GM23338 (cell line): ENCODE data around the gene NLGN1. TPM values are rescaled to one million over a fixed set of nuclear protein-coding genes. Genes with fewer than 3 reads are reported as not detected.

Experiments used
- ATAC-seq: fragments of 200-7000 bp; cut with Tn5 transposase; 3 replicates; pipeline ENCODE4 v1.9.1; 2020
- DNase-seq: peaks from one replicate; pipeline ENCODE4 v3.0.0-alpha.2; 2015; ENCODE audit warnings: low spot score
- H2AFZ ChIP-seq: fragments of 200-600 bp; sonication (generic); 2 replicates; pipeline ENCODE4 v1.8.0; 2016; ENCODE audit warnings: antibody characterized with exemption, mild to moderate bottlenecking, moderate library complexity
- H3F3A ChIP-seq: fragments of 200-600 bp; sonication (generic); replicated peaks from 2 replicates; pipeline ENCODE4 v1.8.0; 2017; ENCODE audit warnings: antibody characterized with exemption, mixed run types, low read depth
- H3K27ac ChIP-seq: fragments of 200-600 bp; sonication (generic); 2 replicates; pipeline ENCODE4 v1.6.1; 2016; ENCODE audit warnings: low read depth
- H3K27me3 ChIP-seq: fragments of 200-600 bp; sonication (generic); 2 replicates; pipeline ENCODE4 v1.8.0; 2016; ENCODE audit warnings: mild to moderate bottlenecking, mixed run types, moderate library complexity; ENCODE audit not compliant: insufficient read depth
- H3K36me3 ChIP-seq: fragments of 200-600 bp; sonication (generic); 2 replicates; pipeline ENCODE4 v1.8.0; 2016; ENCODE audit warnings: mild to moderate bottlenecking; ENCODE audit not compliant: insufficient read depth
- H3K4me1 ChIP-seq: fragments of 200-600 bp; sonication (generic); 2 replicates; pipeline ENCODE4 v1.8.0; 2016; ENCODE audit warnings: mild to moderate bottlenecking, moderate library complexity; ENCODE audit not compliant: insufficient read depth
- H3K4me2 ChIP-seq: fragments of 200-600 bp; sonication (generic); 2 replicates; pipeline ENCODE4 v1.7.1; 2017; ENCODE audit warnings: mixed run types
- H3K4me3 ChIP-seq: fragments of 200-600 bp; sonication (generic); 2 replicates; pipeline ENCODE4 v1.6.1; 2016; ENCODE audit warnings: mixed run types
- H3K79me2 ChIP-seq: fragments of 200-600 bp; sonication (generic); replicated peaks from 2 replicates; pipeline ENCODE4 v1.8.0; 2017; ENCODE audit warnings: mild to moderate bottlenecking; ENCODE audit not compliant: insufficient read depth
- H3K9me2 ChIP-seq: fragments of 200-600 bp; sonication (generic); 2 replicates; pipeline ENCODE4 v1.8.0; 2017; ENCODE audit not compliant: insufficient read depth
- H4K20me1 ChIP-seq: fragments of 200-600 bp; sonication (generic); replicated peaks from 2 replicates; pipeline ENCODE4 v1.8.0; 2017; ENCODE audit warnings: mild to moderate bottlenecking; ENCODE audit not compliant: insufficient read depth
- H3K27ac Mint-ChIP-seq: 2 replicates; pipeline ENCODE4 v1.8.0; 2020; ENCODE audit warnings: inconsistent platforms, mild to moderate bottlenecking, moderate library complexity, mixed read lengths
- H3K27me3 Mint-ChIP-seq: 3 replicates; pipeline ENCODE4 v1.8.0; 2022; ENCODE audit warnings: low read depth, mild to moderate bottlenecking, moderate library complexity, mixed read lengths, inconsistent platforms; ENCODE audit not compliant: insufficient read depth, poor library complexity
- H3K36me3 Mint-ChIP-seq: 3 replicates; pipeline ENCODE4 v1.8.0; 2021; ENCODE audit warnings: low read depth, mild to moderate bottlenecking, inconsistent platforms, moderate library complexity, mixed read lengths
- H3K4me1 Mint-ChIP-seq: 3 replicates; pipeline ENCODE4 v1.8.0; 2020; ENCODE audit warnings: mild to moderate bottlenecking, inconsistent platforms, mixed read lengths
- H3K4me3 Mint-ChIP-seq: 3 replicates; pipeline ENCODE4 v1.8.0; 2021; ENCODE audit warnings: moderate library complexity, mild to moderate bottlenecking, inconsistent platforms, mixed read lengths
- H3K9me3 Mint-ChIP-seq: 3 replicates; pipeline ENCODE4 v1.8.0; 2020; ENCODE audit warnings: moderate library complexity, mild to moderate bottlenecking, inconsistent platforms, mixed read lengths
- CREB1 ChIP-seq: fragments of 250-450 bp; sonication (Bioruptor Pico); IDR thresholded peaks from 2 replicates; pipeline ENCODE4 v1.5.0; 2020; ENCODE audit warnings: low read depth, mild to moderate bottlenecking, moderate library complexity
- EZH2 ChIP-seq: fragments of 200-600 bp; sonication (generic); IDR thresholded peaks from one replicate; pipeline ENCODE4 v1.8.0; 2017; ENCODE audit warnings: antibody characterized with exemption, mild to moderate bottlenecking, low read depth; ENCODE audit not compliant: unreplicated experiment
- EZH2phosphoT487 ChIP-seq: fragments of 200-600 bp; sonication (generic); IDR thresholded peaks from one replicate; pipeline ENCODE4 v1.8.1; 2018; ENCODE audit warnings: antibody characterized with exemption; ENCODE audit not compliant: unreplicated experiment
- JUNB ChIP-seq: IDR thresholded peaks from one replicate; pipeline ENCODE4 v1.6.1; 2016; ENCODE audit warnings: antibody characterized with exemption; ENCODE audit not compliant: unreplicated experiment
- NANOG ChIP-seq: IDR thresholded peaks from 2 replicates; pipeline ENCODE4 v1.6.1; 2016; ENCODE audit warnings: antibody characterized with exemption, borderline replicate concordance
- POLR2AphosphoS5 ChIP-seq: IDR thresholded peaks from 2 replicates; pipeline ENCODE4 v1.6.1; 2016; ENCODE audit warnings: antibody characterized with exemption, low read depth
- STAT1 ChIP-seq: IDR thresholded peaks from one replicate; pipeline ENCODE4 v1.6.1; 2016; ENCODE audit warnings: antibody characterized with exemption; ENCODE audit not compliant: unreplicated experiment
- ZNF114 ChIP-seq: fragments of 250-450 bp; sonication (Bioruptor Pico); IDR thresholded peaks from 2 replicates; pipeline ENCODE4 v1.5.0; 2020; ENCODE audit warnings: mild to moderate bottlenecking, moderate library complexity
- ZNF331 ChIP-seq: fragments of 250-450 bp; sonication (Bioruptor Pico); IDR thresholded peaks from 2 replicates; pipeline ENCODE4 v1.5.0; 2020; ENCODE audit warnings: low read depth, mild to moderate bottlenecking, moderate library complexity
- polyA plus RNA-seq: library from polyadenylated mRNA; unstranded; fragments of >200 nt; fragmentation: Nextera tagmentation; extraction: Ambion mirVana; gene quantifications from 2 replicates; pipeline ENCODE4 v1.2.1, GENCODE V29; 2016
- total RNA-seq: library from RNA; depleted of rRNA; stranded (reverse); fragments of >200 nt; shearing (Covaris generic); gene quantifications from 2 replicates; pipeline ENCODE4 v1.2.3, GENCODE V29; 2014
- TF ChIP-seq, protein P1 (sequence below), 2 experiments: fragments of 200-600 bp in 1 of 2; sonication (generic) in 1 of 2; conservative IDR thresholded peaks; 2 replicates each; pipeline versions ENCODE4 v1.5.1 to v1.6.1; 2016 to 2017; ENCODE audit warnings: antibody characterized with exemption in 2 of 2, low read depth in 2 of 2, mild to moderate bottlenecking in 2 of 2, moderate library complexity in 1 of 2
- TF ChIP-seq, protein P2 (sequence below): fragments of 250-450 bp; sonication (Bioruptor Pico); IDR thresholded peaks from 2 replicates; pipeline ENCODE4 v1.5.0; 2020; ENCODE audit warnings: mild to moderate bottlenecking, moderate library complexity
- TF ChIP-seq, protein P3 (sequence below): IDR thresholded peaks from one replicate; pipeline ENCODE4 v1.6.1; 2018; ENCODE audit warnings: antibody characterized with exemption; ENCODE audit not compliant: unreplicated experiment
- TF ChIP-seq, protein P4 (sequence below): IDR thresholded peaks from 2 replicates; pipeline ENCODE4 v1.6.1; 2016; ENCODE audit warnings: antibody characterized with exemption

Gene NLGN1
- total and polyA plus RNA-seq, 2 experiments from 2014 or later: 6.5 to 18.6 TPM

DNA sequence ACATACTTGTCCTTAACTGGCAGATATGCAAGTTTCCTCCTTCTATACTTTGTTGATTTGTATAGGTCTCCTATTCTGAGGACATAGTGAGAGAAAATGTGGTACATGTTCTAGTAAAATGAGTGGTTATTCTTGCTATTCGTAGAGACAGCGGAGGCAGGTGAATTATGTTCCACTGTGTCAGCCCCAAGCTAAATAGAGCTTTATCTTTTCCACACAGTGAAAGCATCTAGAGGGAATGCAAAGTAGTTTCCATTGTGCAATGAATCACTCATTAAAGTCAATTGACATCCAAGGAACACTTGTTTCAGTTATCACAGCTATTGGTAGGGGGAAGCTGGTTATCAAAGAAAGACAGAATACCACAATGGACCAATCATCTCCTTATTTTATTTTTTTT lies 262.4 kb downstream of the NLGN1 start:
- Histone ChIP-seq H3K36me3 (no peaks in the 10 kb centered on the region), H2AFZ (no peak overlapping the region), H3F3A (no peaks in the 10 kb centered on the region), H3K27me3 (no peaks in the 10 kb centered on the region), H3K9me2 (no peaks in the 10 kb centered on the region), H4K20me1 (no peaks in the 10 kb centered on the region), H3K27ac (no peak overlapping the region), H3K4me1 (peaks cover 5% of the 10 kb centered on the region), H3K4me3 (no peak overlapping the region), H3K4me2 (no peak overlapping the region), H3K79me2 (no peaks in the 10 kb centered on the region)
- no peaks in the 10 kb centered on the region for H3K27me3 Mint-ChIP-seq
- TF ChIP-seq NANOG: no peak
- TF ChIP-seq JUNB: no peak
- no peak for TF ChIP-seq EZH2
- TF ChIP-seq, protein P1, sequence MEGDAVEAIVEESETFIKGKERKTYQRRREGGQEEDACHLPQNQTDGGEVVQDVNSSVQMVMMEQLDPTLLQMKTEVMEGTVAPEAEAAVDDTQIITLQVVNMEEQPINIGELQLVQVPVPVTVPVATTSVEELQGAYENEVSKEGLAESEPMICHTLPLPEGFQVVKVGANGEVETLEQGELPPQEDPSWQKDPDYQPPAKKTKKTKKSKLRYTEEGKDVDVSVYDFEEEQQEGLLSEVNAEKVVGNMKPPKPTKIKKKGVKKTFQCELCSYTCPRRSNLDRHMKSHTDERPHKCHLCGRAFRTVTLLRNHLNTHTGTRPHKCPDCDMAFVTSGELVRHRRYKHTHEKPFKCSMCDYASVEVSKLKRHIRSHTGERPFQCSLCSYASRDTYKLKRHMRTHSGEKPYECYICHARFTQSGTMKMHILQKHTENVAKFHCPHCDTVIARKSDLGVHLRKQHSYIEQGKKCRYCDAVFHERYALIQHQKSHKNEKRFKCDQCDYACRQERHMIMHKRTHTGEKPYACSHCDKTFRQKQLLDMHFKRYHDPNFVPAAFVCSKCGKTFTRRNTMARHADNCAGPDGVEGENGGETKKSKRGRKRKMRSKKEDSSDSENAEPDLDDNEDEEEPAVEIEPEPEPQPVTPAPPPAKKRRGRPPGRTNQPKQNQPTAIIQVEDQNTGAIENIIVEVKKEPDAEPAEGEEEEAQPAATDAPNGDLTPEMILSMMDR (conservative IDR thresholded peaks at IDR 0.05; ENCODE audit: low read depth in 2 of 2): no peak
- TF ChIP-seq, protein P2, sequence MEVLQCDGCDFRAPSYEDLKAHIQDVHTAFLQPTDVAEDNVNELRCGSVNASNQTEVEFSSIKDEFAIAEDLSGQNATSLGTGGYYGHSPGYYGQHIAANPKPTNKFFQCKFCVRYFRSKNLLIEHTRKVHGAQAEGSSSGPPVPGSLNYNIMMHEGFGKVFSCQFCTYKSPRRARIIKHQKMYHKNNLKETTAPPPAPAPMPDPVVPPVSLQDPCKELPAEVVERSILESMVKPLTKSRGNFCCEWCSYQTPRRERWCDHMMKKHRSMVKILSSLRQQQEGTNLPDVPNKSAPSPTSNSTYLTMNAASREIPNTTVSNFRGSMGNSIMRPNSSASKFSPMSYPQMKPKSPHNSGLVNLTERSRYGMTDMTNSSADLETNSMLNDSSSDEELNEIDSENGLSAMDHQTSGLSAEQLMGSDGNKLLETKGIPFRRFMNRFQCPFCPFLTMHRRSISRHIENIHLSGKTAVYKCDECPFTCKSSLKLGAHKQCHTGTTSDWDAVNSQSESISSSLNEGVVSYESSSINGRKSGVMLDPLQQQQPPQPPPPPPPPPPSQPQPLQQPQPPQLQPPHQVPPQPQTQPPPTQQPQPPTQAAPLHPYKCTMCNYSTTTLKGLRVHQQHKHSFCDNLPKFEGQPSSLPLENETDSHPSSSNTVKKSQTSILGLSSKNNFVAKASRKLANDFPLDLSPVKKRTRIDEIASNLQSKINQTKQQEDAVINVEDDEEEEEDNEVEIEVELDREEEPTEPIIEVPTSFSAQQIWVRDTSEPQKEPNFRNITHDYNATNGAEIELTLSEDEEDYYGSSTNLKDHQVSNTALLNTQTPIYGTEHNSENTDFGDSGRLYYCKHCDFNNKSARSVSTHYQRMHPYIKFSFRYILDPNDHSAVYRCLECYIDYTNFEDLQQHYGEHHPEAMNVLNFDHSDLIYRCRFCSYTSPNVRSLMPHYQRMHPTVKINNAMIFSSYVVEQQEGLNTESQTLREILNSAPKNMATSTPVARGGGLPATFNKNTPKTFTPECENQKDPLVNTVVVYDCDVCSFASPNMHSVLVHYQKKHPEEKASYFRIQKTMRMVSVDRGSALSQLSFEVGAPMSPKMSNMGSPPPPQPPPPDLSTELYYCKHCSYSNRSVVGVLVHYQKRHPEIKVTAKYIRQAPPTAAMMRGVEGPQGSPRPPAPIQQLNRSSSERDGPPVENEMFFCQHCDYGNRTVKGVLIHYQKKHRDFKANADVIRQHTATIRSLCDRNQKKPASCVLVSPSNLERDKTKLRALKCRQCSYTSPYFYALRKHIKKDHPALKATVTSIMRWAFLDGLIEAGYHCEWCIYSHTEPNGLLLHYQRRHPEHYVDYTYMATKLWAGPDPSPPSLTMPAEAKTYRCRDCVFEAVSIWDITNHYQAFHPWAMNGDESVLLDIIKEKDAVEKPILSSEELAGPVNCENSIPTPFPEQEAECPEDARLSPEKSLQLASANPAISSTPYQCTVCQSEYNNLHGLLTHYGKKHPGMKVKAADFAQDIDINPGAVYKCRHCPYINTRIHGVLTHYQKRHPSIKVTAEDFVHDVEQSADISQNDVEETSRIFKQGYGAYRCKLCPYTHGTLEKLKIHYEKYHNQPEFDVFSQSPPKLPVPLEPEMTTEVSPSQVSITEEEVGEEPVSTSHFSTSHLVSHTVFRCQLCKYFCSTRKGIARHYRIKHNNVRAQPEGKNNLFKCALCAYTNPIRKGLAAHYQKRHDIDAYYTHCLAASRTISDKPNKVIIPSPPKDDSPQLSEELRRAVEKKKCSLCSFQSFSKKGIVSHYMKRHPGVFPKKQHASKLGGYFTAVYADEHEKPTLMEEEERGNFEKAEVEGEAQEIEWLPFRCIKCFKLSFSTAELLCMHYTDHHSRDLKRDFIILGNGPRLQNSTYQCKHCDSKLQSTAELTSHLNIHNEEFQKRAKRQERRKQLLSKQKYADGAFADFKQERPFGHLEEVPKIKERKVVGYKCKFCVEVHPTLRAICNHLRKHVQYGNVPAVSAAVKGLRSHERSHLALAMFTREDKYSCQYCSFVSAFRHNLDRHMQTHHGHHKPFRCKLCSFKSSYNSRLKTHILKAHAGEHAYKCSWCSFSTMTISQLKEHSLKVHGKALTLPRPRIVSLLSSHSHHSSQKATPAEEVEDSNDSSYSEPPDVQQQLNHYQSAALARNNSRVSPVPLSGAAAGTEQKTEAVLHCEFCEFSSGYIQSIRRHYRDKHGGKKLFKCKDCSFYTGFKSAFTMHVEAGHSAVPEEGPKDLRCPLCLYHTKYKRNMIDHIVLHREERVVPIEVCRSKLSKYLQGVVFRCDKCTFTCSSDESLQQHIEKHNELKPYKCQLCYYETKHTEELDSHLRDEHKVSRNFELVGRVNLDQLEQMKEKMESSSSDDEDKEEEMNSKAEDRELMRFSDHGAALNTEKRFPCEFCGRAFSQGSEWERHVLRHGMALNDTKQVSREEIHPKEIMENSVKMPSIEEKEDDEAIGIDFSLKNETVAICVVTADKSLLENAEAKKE (CRISPR knock-in tag): no peak
- no peak for TF ChIP-seq ZNF331
- TF ChIP-seq, protein P3, sequence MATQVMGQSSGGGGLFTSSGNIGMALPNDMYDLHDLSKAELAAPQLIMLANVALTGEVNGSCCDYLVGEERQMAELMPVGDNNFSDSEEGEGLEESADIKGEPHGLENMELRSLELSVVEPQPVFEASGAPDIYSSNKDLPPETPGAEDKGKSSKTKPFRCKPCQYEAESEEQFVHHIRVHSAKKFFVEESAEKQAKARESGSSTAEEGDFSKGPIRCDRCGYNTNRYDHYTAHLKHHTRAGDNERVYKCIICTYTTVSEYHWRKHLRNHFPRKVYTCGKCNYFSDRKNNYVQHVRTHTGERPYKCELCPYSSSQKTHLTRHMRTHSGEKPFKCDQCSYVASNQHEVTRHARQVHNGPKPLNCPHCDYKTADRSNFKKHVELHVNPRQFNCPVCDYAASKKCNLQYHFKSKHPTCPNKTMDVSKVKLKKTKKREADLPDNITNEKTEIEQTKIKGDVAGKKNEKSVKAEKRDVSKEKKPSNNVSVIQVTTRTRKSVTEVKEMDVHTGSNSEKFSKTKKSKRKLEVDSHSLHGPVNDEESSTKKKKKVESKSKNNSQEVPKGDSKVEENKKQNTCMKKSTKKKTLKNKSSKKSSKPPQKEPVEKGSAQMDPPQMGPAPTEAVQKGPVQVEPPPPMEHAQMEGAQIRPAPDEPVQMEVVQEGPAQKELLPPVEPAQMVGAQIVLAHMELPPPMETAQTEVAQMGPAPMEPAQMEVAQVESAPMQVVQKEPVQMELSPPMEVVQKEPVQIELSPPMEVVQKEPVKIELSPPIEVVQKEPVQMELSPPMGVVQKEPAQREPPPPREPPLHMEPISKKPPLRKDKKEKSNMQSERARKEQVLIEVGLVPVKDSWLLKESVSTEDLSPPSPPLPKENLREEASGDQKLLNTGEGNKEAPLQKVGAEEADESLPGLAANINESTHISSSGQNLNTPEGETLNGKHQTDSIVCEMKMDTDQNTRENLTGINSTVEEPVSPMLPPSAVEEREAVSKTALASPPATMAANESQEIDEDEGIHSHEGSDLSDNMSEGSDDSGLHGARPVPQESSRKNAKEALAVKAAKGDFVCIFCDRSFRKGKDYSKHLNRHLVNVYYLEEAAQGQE: no peak
- TF ChIP-seq EZH2phosphoT487: no peak
- no peak for TF ChIP-seq STAT1
- TF ChIP-seq ZNF114 (CRISPR knock-in tag): no peak
- TF ChIP-seq, protein P4, sequence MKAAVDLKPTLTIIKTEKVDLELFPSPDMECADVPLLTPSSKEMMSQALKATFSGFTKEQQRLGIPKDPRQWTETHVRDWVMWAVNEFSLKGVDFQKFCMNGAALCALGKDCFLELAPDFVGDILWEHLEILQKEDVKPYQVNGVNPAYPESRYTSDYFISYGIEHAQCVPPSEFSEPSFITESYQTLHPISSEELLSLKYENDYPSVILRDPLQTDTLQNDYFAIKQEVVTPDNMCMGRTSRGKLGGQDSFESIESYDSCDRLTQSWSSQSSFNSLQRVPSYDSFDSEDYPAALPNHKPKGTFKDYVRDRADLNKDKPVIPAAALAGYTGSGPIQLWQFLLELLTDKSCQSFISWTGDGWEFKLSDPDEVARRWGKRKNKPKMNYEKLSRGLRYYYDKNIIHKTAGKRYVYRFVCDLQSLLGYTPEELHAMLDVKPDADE: no peak
- TF ChIP-seq CREB1: no peak
- no peak for TF ChIP-seq POLR2AphosphoS5
- H3K4me1 Mint-ChIP-seq: peaks cover 18% of the 10 kb centered on the region; the same call in 2 of the 3 replicates
- H3K4me3 Mint-ChIP-seq: no peak overlapping the region
- DNase-seq (no peak), ATAC-seq (no peak)
- H3K27ac Mint-ChIP-seq: peak overlapping the region; percentile 8; the same call in 1 of the 2 replicates
- no peaks in the 10 kb centered on the region for H3K9me3 Mint-ChIP-seq
- no peaks in the 10 kb centered on the region for H3K36me3 Mint-ChIP-seq
